SU-DHL-6 (cell line): ENCODE results near the gene B3GNT9.
A peak's percentile ranks its signal among the peaks of the same experiment; 100 is the strongest.

Experiments
- H2AFZ ChIP-seq: fragments of 200-600 bp; sonication (generic); 2 replicates; pipeline ENCODE4 v1.6.1; 2014; ENCODE audit warnings: low read depth, mild to moderate bottlenecking, moderate library complexity, mixed read lengths, antibody characterized with exemption, low read length; ENCODE audit not compliant: severe bottlenecking
- H3F3A ChIP-seq: fragments of 200-600 bp; shearing (Covaris generic); 2 replicates; pipeline ENCODE4 v1.6.0; 2016; ENCODE audit warnings: antibody characterized with exemption, mild to moderate bottlenecking; ENCODE audit not compliant: insufficient read depth
- H3K27ac ChIP-seq: fragments of 200-600 bp; sonication (generic); 2 replicates; pipeline ENCODE4 v1.5.1; 2016; ENCODE audit warnings: low read depth, mild to moderate bottlenecking, low read length, moderate library complexity, mixed read lengths
- H3K27me3 ChIP-seq: fragments of 200-600 bp; sonication (generic), shearing (Covaris generic); 2 replicates; pipeline ENCODE4 v1.6.0; 2014; ENCODE audit warnings: mild to moderate bottlenecking, low read length
- H3K36me3 ChIP-seq: fragments of 200-600 bp; sonication (generic); 2 replicates; pipeline ENCODE4 v1.6.1; 2014; ENCODE audit warnings: mild to moderate bottlenecking, low read length, mixed read lengths
- H3K4me2 ChIP-seq: fragments of 300-600, 200-600 bp; shearing (Covaris generic), sonication (generic); 2 replicates; pipeline ENCODE4 v1.6.0; 2014; ENCODE audit warnings: low read length, low read depth, mild to moderate bottlenecking; ENCODE audit not compliant: poor library complexity, severe bottlenecking
- H3K4me3 ChIP-seq: fragments of 200-600 bp; sonication (generic); 2 replicates; pipeline ENCODE4 v1.5.1; 2014; ENCODE audit warnings: antibody characterized with exemption, low read length, mild to moderate bottlenecking, mixed read lengths; ENCODE audit not compliant: insufficient read depth, poor library complexity, severe bottlenecking
- H3K79me2 ChIP-seq: fragments of 200-600 bp; sonication (generic); 2 replicates; pipeline ENCODE4 v1.6.1; 2014; ENCODE audit warnings: mild to moderate bottlenecking, low read length, moderate library complexity; ENCODE audit not compliant: insufficient read depth
- H3K9ac ChIP-seq: fragments of 200-600 bp; sonication (generic); 2 replicates; pipeline ENCODE4 v1.7.0; 2014; ENCODE audit warnings: mild to moderate bottlenecking, low read length
- H3K9me2 ChIP-seq: fragments of 200-600 bp; sonication (generic); replicated peaks from 2 replicates; pipeline ENCODE4 v1.6.1; 2014; ENCODE audit warnings: low read length; ENCODE audit not compliant: insufficient read depth
- H3K9me3 ChIP-seq: fragments of 200-600 bp; sonication (generic); 2 replicates; pipeline ENCODE4 v1.6.1; 2014; ENCODE audit warnings: low read length, mixed read lengths; ENCODE audit not compliant: insufficient read depth
- H4K20me1 ChIP-seq: fragments of 200-600 bp; sonication (generic); 2 replicates; pipeline ENCODE4 v1.6.1; 2014; ENCODE audit warnings: low read depth, mild to moderate bottlenecking, antibody characterized with exemption, low read length, moderate library complexity, mixed read lengths
- CTCF ChIP-seq: fragments of 200-600 bp; sonication (generic); IDR thresholded peaks from one replicate; pipeline ENCODE4 v1.5.1; 2017; ENCODE audit warnings: antibody characterized with exemption, mild to moderate bottlenecking, low read length, moderate library complexity; ENCODE audit not compliant: insufficient read depth, poor library complexity, severe bottlenecking
- EZH2phosphoT487 ChIP-seq: fragments of 200-600 bp; sonication (generic), shearing (Covaris generic); conservative IDR thresholded peaks from 2 replicates; pipeline ENCODE4 v1.6.1; 2018; ENCODE audit warnings: mild to moderate bottlenecking, antibody characterized with exemption, low read length, moderate library complexity, mixed read lengths

B3GNT9 gene

GRCh38 chr16:67150833-67151396 is at the start of gene B3GNT9:
TSS of gene B3GNT9 (minus strand) at chr16:67150998. CDS start at chr16:67150485, 513 bp downstream.
- Histone ChIP-seq H3K79me2 (no peaks in the 10 kb centered on the region), H3K9me3 (no peaks in the 10 kb centered on the region), H3K9ac (peak within 1 kb of the TSS; percentile 14; the same call in 1 of the 2 replicates), H3K4me2 (peak within 1 kb of the TSS; percentile 39), H3K36me3 (no peaks in the 10 kb centered on the region), H4K20me1 (no peaks in the 10 kb centered on the region), H3F3A (no peaks in the 10 kb centered on the region), H3K9me2 (no peaks in the 10 kb centered on the region), H2AFZ (no peak within 1 kb of the TSS), H3K27me3 (no peaks in the 10 kb centered on the region), H3K27ac (no peak within 1 kb of the TSS), H3K4me3 (peak within 1 kb of the TSS; percentile 13)
- no peak for TF ChIP-seq EZH2phosphoT487
- no peak for TF ChIP-seq CTCF

- H3K27ac ChIP-seq, result no peak overlapping the region
- H2AFZ ChIP-seq, result no peak overlapping the region
- H3K4me2 ChIP-seq, result no peak overlapping the region
- H3K79me2 ChIP-seq, result no peaks in the 10 kb centered on the region
- no peaks in the 10 kb centered on the region for H4K20me1 ChIP-seq
- H3K9ac ChIP-seq, result no peak overlapping the region
- H3F3A ChIP-seq, result no peaks in the 10 kb centered on the region
- TF ChIP-seq EZH2phosphoT487 (no peak), CTCF (no peak)
- no peaks in the 10 kb centered on the region for H3K9me3 ChIP-seq
- no peaks in the 10 kb centered on the region for H3K36me3 ChIP-seq
- no peaks in the 10 kb centered on the region for H3K27me3 ChIP-seq
- no peaks in the 10 kb centered on the region for H3K9me2 ChIP-seq
- H3K4me3 ChIP-seq, result no peak overlapping the region
These were observed 49.7 kb upstream of the B3GNT9 start for GRCh38 chr16:67200491-67200890.

- no peak overlapping the region for H3K4me3 ChIP-seq
- no peak overlapping the region for H3K4me2 ChIP-seq
- H3K9me2 ChIP-seq, result no peaks in the 10 kb centered on the region
- no peak overlapping the region for H2AFZ ChIP-seq
- no peak overlapping the region for H3K9ac ChIP-seq
- no peaks in the 10 kb centered on the region for H3K9me3 ChIP-seq
- no peaks in the 10 kb centered on the region for H3K36me3 ChIP-seq
- H3F3A ChIP-seq, result no peaks in the 10 kb centered on the region
- no peaks in the 10 kb centered on the region for H4K20me1 ChIP-seq
- no peaks in the 10 kb centered on the region for H3K79me2 ChIP-seq
- H3K27me3 ChIP-seq, result no peaks in the 10 kb centered on the region
- no peak overlapping the region for H3K27ac ChIP-seq
- TF ChIP-seq EZH2phosphoT487 (no peak), CTCF (no peak)
These were observed 49.0 kb upstream of the B3GNT9 start for GRCh38 chr16:67199808-67200198.
